HFFc6 (cell line): Measurements from ENCODE around the gene PKP3. TPM values are rescaled to one million over a fixed set of nuclear protein-coding genes. Genes with fewer than 3 reads are reported as not detected.

Experiments
- DNase-seq: peaks from one replicate; pipeline ENCODE4 v3.0.0-alpha.2; 2018
- H3K27ac Mint-ChIP-seq: 2 replicates; pipeline ENCODE4 v1.8.0; 2020; ENCODE audit warnings: mild to moderate bottlenecking, mixed read lengths
- H3K27me3 Mint-ChIP-seq: 2 replicates; pipeline ENCODE4 v1.8.0; 2021; ENCODE audit warnings: mild to moderate bottlenecking, moderate library complexity, mixed read lengths; ENCODE audit not compliant: insufficient read depth
- H3K36me3 Mint-ChIP-seq: 2 replicates; pipeline ENCODE4 v1.8.0; 2021; ENCODE audit warnings: low read depth, mixed read lengths
- H3K4me1 Mint-ChIP-seq: 2 replicates; pipeline ENCODE4 v1.8.0; 2020; ENCODE audit warnings: low read depth, mixed read lengths
- H3K4me3 Mint-ChIP-seq: 2 replicates; pipeline ENCODE4 v1.8.0; 2020; ENCODE audit warnings: mild to moderate bottlenecking, moderate library complexity, mixed read lengths
- H3K9me3 Mint-ChIP-seq: 2 replicates; pipeline ENCODE4 v1.8.0; 2020; ENCODE audit warnings: mild to moderate bottlenecking, mixed read lengths
- total RNA-seq, 6 experiments: library from RNA; stranded (reverse); fragmentation: NEBNext Ultra II Directional; extraction: Animal tissue kit (Norgen Biotek cat#: 25700); gene quantifications; 2 replicates in 1 of 6; 3 replicates in 5 of 6; pipeline ENCODE4 v1.2.3, GENCODE V29; 2021
- TF ChIP-seq, protein P1 (sequence below): fragments of 200-600 bp; sonication (generic); IDR thresholded peaks from 2 replicates; pipeline ENCODE4 v1.5.0; 2021; ENCODE audit warnings: antibody characterized with exemption, mild to moderate bottlenecking

The PKP3 gene
- total RNA-seq, 6 experiments from 2014 or later: 2.5 to 3.3 (median 2.9) TPM

DNA sequence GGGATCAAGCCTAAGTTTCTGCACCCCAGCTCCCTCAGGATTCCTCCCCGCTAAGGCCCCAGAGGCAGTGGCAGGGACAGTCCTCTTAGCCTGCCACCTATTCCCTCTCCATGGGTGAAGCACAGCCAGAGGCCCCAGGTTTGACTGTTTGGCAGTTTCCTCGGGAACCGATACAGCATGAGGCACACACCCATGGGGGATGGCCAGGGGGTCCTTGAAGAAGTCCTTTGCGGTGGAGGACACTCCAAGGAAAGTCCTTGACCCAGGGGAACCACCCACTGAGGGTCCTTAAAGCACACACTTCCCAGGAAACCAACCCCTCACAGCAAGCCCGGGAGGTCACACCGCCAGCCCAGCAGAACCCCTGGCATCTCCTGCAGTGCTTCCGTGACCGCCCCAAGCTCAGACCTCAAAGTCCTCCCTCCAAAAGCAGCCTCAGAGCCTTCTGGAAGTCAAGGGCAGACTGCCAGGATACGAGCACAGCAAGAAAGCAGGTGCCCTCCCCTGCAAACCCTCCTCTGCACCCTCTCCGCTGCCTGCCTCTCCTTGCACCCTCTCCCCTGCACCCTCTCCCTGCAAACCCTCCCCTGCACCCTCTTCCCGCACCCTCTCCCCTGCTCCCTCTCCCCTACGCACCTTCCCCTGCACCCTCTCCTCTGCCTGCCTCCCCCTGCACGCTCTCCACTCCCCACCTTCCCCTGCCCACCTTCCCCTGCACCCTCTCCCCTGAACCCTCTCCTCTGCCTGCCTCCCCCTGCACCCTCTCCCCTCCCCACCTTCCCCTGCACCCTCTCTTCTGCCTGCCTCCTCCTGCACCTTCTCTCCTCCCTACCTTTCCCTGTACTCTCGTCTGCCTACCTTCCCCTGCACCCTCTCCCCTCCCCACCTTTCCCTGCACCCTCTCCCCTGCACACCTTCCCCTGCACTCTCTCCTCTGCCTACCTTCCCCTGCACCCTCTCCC, 19.4 kb downstream of the PKP3 start:
- Mint-ChIP-seq H3K27ac (no peak overlapping the region), H3K9me3 (no peaks in the 10 kb centered on the region), H3K36me3 (no peaks in the 10 kb centered on the region), H3K4me3 (no peak overlapping the region), H3K4me1 (peaks cover 12% of the 10 kb centered on the region), H3K27me3 (peaks cover 3% of the 10 kb centered on the region)
- TF ChIP-seq, protein P1, sequence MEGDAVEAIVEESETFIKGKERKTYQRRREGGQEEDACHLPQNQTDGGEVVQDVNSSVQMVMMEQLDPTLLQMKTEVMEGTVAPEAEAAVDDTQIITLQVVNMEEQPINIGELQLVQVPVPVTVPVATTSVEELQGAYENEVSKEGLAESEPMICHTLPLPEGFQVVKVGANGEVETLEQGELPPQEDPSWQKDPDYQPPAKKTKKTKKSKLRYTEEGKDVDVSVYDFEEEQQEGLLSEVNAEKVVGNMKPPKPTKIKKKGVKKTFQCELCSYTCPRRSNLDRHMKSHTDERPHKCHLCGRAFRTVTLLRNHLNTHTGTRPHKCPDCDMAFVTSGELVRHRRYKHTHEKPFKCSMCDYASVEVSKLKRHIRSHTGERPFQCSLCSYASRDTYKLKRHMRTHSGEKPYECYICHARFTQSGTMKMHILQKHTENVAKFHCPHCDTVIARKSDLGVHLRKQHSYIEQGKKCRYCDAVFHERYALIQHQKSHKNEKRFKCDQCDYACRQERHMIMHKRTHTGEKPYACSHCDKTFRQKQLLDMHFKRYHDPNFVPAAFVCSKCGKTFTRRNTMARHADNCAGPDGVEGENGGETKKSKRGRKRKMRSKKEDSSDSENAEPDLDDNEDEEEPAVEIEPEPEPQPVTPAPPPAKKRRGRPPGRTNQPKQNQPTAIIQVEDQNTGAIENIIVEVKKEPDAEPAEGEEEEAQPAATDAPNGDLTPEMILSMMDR: no peak
- no peak for DNase-seq

DNA sequence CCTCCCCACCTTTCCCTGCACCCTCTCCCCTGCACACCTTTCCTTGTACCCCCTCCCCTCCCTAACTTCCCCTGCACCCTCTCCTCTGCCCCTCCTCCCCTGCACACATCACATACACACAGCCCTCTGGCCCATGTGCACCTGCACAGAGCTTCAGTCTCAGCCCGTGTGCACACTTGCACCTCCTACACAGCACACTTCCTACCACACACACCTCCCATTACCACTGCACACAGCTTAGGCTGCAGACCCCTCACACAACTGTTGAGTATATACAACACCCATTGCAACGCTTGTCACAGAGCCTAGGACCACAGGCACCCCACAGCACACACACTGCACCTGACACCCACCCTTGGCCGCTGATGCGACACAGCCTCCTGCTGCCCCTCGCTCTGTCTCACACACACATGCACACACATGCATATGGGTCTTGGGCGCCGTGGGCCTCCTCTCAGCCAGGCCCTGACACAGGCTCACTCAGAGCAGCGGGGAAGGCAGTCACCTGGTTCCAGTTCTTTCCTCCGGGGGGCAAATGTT, 20.4 kb downstream of the PKP3 start:
- TF ChIP-seq, protein P1: no peak
- H3K4me1 Mint-ChIP-seq: peaks cover 12% of the 10 kb centered on the region
- H3K36me3 Mint-ChIP-seq: no peaks in the 10 kb centered on the region
- no peak overlapping the region for H3K4me3 Mint-ChIP-seq
- no peaks in the 10 kb centered on the region for H3K9me3 Mint-ChIP-seq
- H3K27me3 Mint-ChIP-seq: peaks cover 3% of the 10 kb centered on the region
- no peak overlapping the region for H3K27ac Mint-ChIP-seq
- DNase-seq: no peak

DNA sequence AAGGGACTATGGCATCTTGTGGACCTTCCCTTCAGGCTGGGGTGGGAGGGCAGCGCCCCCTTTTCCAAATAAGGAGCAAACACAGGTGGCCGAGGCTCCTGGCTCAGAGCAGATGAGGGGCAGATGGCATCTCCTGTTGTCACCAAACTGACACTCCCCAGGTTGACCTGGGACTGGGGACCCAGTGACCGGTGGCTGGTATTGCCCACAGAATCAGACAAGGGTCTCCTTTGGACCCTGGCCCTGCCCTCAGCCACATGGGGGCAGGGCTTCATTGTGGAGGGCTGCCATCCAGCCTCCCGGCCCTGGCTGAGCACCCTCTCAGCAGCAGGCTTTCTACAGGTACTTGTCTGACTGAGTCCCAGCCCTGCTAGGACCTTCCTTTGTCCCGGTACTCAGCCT, 21.6 kb downstream of the PKP3 start:
- TF ChIP-seq, protein P1: peak; percentile 22; the same call in 1 of the 2 replicates
- H3K4me1 Mint-ChIP-seq: peaks cover 12% of the 10 kb centered on the region
- H3K4me3 Mint-ChIP-seq: no peak overlapping the region
- no peaks in the 10 kb centered on the region for H3K9me3 Mint-ChIP-seq
- no peaks in the 10 kb centered on the region for H3K36me3 Mint-ChIP-seq
- H3K27me3 Mint-ChIP-seq: peaks cover 3% of the 10 kb centered on the region
- DNase-seq: no peak
- H3K27ac Mint-ChIP-seq: no peak overlapping the region

DNA sequence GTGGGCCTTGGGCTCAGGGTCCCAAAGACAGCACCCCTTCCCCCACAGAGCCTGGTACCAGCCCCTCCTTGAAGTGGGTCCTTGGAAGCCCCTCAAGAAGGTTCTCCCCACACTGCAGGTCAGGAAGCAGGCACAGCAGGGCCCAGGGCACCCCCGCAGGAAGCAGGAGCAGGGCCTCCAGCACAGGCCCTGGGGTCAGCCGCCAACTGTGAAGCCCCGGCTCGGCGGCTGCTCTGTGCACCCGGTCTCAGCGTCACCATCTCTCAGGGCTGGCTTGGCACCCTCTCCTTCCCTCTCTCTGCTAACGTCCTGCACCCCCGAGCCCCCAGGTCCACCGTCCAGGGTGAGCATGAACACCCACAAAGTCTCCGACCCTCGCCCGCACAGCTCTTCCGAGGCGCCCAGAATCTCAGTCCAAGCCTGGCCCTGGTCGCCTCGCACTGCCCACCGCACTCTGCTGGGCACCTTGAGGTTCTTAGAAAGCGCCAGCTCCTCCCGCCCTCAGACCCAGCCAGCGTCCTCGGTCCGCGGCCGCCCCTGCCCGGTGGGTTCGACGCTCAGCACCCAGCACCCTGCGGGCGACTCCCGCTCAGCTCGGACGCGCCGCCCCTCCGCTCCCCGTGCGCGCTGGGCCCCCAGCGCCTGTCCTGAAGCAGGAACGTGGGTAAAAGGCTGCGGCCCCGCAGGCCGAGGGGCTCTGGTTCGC, 22.2 kb downstream of the PKP3 start:
- no peak for DNase-seq
- Mint-ChIP-seq H3K4me3 (peak overlapping the region; percentile 26; the same call in 1 of the 2 replicates), H3K4me1 (peaks cover 12% of the 10 kb centered on the region), H3K27me3 (peaks cover 4% of the 10 kb centered on the region), H3K36me3 (no peaks in the 10 kb centered on the region), H3K9me3 (no peaks in the 10 kb centered on the region), H3K27ac (no peak overlapping the region)
- TF ChIP-seq, protein P1: no peak

DNA sequence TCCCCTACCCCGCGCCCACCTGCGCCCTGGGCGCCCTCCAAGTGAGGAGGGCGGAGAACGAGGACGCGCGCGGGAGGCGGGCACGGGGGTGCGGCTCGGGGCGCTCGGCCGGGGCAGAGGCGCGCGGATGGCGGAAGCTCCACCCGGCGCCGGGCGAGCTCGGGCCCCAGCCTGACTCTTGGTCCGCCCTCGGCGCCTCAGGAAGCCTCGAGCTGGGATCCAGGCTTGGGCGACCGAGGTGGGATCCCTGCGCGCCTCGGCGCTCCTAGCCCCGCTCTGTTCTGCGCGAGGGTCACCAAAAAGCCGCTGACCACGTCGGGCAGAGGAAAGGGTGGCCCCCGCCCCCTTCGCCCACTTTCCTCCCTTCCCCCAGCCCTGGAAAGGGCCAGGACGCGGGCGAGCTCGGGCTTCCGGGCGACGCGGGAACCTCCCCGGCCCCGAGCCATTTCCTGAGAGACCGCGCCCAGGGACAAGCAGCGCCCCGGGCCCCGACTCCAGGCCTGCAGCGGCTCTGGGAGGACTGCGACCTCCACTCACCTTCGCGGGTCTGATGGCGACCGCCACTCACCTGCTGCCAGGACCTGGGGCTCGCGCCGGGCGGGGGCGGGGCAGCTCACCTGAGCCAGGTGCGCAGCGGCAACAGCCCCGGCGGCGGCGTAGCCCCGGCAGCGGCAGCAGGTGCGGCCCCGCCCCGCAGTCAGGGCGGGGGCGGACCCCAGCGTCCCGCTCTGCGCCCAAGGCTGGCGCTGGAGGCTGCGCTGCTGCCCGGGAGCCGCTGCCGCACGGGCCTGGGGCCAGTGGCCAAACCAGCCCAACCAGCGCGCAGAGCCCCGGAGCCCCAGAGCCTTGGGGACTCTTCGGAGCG, 23.0 kb downstream of the PKP3 start:
- peaks cover 4% of the 10 kb centered on the region for H3K27me3 Mint-ChIP-seq
- peaks cover 12% of the 10 kb centered on the region for H3K4me1 Mint-ChIP-seq
- no peak overlapping the region for H3K4me3 Mint-ChIP-seq
- H3K36me3 Mint-ChIP-seq: no peaks in the 10 kb centered on the region
- TF ChIP-seq, protein P1: no peak
- no peak overlapping the region for H3K27ac Mint-ChIP-seq
- no peak for DNase-seq
- no peaks in the 10 kb centered on the region for H3K9me3 Mint-ChIP-seq
